Measurements from ENCODE around the gene HIVEP3.
A peak's percentile ranks its signal among the peaks of the same experiment; 100 is the strongest.

HIVEP3 gene

DNA sequence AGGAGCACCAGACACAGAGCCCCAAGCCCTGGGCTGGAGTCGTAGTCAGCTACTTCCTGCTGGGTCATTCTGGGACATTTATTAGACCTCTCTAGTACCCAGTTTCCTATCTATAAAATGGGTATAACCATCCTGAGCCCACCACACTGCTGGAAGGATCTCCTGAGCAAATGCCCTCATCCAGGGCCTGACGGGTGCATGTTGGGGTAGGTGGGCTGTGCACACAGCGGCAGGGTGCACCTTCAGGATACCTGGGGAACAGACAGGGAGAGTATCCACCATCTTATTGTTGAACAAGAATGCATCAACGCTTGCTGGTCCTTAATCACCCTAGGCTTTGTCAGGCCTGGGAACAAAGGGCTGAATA, 191.0 kb downstream of the HIVEP3 start:
- DNase-seq, result no peak

DNA sequence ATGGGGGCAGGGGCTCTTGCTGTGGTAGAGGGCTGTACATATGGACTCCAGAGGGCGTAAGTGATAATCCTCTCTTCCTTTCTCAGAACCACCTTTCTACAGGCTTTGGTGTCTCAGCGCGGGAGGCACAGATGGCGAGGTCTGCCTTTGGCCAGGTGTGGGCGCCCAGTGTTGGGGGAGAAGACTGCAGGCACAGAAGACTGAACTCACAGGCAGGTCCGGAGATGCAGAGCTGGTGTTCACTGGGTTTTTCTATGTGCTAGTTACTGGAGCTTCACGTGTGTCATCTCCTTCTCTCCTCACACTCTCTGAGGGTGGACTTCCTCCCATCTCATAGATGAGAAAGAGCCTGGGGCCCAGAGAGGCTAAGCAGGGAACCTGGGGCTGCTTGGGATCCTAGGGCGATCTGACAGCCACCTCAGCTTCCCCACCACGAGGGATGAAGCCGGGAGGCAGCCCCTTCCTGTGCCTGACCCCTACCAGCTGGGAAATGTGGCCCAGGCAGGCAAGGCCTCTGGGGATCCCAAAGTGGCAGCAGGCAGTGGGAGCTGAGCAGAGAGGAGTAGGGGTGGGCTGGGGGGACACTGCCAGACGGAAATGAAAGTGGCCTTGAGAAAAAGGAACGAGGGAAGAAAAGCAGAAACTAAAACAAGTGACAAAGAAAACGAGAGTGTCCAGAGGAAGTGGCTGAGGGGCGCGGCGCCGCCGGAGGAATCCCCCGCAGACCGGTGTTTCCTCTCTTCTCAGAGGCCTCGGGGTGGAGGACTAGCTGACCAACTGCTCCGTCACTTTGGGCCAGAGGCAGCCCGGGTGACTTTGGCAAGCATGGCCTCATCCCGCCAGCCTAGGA, 191.6 kb downstream of the HIVEP3 start:
- DNase-seq, result peak; percentile 93 to 94

DNA sequence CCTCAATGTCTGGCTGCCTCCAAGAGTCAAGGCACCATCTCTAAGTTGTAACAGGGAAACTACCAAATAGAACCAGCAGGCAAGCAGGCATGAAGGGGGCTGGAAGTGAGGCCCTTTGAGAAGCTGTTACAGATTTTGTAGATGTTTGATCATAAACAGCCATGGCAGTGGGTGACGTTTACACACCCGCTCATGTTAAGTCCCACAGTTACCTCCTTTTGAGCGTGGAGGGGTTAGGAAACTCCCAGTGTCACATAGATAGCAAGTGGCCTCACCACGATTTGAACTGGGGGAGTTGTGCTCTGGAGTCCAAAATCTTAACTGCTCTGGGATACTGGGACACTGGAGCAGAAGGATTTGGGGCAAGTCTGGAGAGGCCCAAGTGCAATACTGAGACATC, 192.4 kb downstream of the HIVEP3 start:
- no peak for DNase-seq

DNA sequence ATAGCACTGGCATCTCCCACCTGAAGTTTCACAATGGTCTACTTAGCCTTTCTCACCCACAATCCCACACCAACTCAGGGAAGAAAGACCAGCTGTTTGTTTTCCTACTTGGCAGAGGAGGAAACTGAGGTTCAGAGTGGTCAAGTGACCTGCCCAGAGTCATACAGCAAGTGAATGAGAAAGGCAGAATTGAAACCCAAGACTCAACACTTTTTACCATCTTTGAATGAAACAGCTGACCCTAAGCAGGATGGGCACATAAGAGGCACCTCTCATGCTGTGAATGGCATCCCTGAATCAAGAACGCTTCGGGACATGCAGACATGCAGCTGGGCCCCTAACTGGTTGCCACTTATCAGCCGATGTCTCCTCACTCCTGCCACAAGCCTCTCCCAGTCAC, 193.8 kb downstream of the HIVEP3 start:
- DNase-seq, result no peak

- no peak for DNase-seq
These were observed 194.5 kb downstream of the HIVEP3 start for GRCh38 chr1:41724248-41724647.

DNA sequence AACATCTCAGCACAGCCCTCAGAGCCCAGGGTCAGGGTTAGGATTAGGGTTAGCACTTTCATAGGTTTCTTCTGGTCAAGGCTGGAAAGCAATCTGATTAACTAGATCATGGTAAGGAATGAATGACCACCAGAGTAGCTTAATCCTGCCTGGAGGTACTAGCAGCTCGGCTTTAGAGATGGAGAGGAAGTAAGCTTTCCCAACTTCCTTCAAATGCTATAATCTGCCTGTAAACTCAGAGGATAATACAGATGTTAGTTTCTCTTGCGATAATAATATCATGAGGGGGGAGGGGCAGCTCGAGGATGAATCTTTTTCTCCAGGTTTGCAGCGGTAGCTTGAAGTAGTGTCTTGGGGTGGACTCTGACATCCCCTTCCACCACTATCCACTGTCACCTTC, 194.9 kb downstream of the HIVEP3 start:
- DNase-seq, result no peak

DNA sequence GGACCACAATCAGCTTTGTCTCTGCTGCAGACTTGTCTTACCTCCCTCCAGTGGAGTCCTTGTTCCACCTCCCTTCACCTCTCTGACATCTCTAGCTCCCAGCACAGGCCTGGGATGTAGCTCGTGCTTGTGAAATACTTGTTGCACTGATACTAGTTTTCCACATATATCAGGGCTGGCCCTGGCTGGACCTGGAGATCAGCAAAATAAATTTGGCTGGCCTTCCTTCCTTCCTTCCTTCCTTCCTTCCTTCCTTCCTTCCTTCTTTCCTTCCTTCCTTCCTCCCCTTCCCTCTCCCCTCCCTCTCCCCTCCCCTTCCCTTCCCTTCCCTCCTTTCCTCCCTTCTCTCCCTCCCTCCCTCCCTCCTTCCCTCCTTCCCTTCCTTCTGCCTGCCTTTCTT, 196.5 kb downstream of the HIVEP3 start:
- no peak for DNase-seq

DNA sequence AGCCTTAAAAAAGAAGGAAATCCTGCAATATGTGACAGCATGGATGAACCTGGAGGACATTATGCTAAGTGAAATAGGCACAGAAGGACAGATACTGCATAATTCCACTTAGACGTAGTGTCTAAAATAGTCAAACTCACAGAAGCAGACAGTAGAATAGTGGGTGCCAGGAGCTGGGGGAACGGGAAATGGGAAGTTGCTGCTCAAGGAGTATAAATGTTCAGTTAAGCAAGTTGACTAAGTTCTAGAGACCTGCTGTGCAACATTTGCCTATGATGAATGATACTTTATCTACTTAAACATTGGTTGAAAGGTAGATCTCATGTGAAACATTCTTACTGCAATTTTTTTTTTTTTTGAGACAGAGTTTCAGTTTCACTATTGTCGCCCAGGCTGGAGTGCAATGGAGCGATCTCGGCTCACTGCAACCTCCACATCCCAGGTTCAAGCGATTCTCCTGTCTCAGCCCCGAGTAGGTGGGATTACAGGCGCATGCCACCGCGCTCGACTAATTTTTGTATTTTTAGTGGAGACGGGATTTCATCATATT, 197.8 kb downstream of the HIVEP3 start:
- DNase-seq, result peak; percentile 18 to 33

DNA sequence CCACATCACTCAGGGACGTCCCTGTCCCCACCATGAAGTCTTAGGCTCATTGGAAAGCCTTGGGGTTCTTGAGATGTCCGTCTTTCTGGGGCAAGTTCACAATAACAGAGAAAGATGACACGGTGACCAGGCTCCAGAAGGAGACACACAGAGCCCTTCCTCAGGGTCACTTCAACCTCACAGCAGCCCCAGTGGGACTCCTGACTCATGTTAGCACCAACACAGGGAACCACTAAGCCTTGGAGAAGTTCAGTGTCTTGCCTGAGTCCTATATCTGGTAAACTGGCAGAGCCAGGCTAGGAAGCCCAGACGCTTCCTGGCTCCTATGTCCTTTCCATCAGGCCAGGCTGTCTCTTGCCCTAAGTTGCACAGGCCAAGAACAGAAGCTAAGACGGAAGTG, 199.1 kb downstream of the HIVEP3 start:
- no peak for DNase-seq

DNA sequence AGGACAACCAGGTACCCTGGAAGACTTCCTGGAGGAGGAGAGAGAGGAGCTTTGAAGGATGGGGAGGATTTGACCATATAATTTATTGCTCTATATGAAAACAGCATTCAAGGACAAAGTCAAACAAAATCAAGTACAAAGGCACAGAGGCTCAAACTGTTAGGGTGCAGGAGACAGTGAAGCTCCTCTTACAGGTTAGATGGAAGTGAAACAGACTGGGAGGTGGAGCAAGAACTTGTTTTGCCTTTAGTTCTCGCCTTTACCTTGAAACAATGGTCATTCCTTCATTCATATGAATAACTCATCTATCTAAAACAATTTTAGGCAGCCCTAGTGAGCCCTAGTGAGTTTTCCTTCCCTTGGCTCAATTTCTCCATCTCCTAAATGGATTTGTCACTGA, 199.6 kb downstream of the HIVEP3 start:
- DNase-seq, result no peak

DNA sequence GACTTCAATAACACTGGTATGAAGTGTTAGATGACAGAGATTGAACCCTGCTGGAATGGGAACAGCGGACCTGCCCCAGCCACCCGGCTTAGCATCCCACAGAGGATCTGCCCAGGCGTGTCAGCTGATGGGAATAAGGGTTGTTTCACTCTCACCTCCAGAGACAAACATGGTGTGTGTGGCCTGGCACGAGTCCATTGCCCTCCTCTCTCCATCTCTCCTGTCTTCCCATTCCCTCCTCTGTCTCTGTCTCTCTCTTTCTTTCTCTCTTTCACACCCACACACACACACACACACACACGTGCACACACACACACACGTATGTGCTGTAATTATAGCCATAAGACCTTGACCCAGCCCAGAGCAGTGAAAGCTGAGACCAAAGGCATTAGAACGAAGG, 200.2 kb downstream of the HIVEP3 start:
- DNase-seq, result no peak

GRCh38 chr1:41716188-41717130, 202.3 kb downstream of the HIVEP3 start:
- no peak for DNase-seq

DNA sequence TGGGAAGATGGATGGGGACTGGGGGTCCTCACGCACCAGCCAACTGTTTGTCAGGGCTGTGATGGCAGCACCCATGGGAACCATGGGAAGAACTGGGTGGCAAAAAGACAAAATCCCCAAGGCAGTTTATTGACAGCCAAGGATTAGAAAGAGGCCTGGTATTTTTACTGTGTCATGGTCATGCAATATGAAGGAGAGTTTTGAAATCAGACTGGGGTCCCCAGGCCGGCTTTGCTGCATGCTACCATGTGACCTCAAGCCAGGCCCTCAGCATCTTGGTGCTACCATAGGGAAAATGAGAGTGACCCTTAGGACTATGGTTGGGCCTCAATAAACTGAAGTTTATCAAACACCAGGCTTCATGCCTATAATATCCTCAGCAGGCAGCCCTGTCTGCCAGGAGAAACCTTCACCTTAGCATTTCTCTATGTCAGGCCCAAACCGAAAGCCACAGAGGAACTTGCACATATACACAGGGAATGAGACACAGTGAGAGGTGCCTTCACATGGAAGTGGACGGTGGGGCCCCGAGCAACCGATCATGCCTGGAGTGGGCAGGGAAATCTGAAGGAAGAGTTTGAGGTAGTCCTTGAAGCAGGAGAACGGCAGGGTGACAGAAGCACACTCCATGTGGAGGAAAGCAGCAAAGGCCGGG, 203.2 kb downstream of the HIVEP3 start:
- DNase-seq, result peak in 1 of 2 donors; percentile 39

- no peak for DNase-seq
These were observed 203.9 kb downstream of the HIVEP3 start for GRCh38 chr1:41714638-41715389.

DNA sequence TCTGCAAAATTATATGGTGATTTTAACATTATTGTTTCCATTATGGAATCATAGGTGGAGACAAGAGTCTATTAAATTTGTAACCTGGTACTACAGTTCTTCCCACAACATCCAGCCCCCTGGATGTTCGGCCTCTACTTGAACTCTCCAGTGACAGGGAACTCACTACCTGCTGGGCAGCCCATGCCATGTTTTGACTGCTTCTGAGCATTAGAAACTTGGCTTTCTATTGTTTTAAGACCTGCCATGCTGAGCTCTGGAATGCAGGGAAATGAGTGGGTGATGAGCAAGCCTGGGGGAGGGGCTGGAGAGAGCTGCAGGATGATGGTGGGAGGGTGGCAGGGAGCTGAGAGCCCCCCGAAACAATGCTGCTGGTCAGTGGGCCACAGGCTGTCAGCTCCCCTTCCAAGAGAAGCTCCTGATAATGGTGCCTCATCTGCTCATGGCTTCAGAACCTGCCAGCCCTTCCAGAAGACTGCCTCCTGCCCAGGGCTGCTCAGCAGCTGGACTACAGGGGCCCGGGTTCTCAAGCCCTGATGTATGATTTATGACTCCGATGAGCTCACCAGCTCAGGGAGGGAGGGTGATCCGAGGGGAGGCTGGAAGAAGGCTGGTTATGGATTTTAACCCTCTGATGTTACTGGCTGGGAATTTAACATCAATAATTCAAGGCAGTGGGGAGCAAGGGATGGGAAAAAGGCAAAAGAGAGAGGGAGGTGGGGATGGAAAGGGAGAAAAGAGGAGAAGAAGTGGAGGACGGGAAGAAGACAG, 205.0 kb downstream of the HIVEP3 start:
- DNase-seq, result no peak

GRCh38 chr1:41713141-41713540, 205.6 kb downstream of the HIVEP3 start:
- no peak for DNase-seq

DNA sequence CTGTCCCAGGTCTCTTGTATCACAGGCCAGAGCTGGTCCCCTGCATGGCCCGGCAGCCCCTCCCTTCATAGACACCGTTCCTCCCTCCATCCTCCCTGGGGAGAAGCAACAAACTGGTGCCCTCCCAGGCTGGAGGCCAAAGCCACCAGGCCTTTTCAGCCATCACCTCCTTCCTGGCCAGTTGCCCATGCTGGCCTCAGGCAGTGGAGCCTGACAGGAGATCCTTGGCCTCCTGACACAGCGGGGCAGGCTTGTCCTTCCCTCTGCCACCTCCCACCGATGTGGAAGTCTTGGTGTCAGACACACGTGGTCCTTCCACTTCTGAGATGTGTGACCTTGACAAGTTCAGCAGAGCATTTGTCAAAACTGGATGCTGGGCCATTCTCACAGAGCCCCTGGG, 206.0 kb downstream of the HIVEP3 start:
- peak; percentile 10 to 60 for DNase-seq

DNA sequence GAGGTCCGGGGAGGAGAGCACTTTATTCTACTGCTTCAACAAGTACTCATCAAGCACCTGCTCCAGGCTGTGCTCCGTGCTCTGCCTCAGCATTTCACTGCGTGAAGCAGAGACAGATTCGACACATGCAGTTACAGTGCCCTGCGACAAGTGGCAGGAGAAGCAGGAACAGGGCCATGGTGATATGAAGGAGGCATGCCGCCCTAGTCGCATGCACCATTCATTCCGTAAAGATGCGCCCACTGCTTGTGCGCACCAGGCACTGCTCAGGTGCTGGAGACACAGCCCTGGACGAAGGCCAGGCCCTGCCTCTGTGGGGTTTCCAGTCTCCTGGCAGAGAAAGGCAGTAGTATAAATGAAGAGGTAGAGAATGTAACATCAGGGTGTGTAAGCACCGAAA, 206.6 kb downstream of the HIVEP3 start:
- no peak for DNase-seq

- DNase-seq, result no peak
These were observed 207.1 kb downstream of the HIVEP3 start for GRCh38 chr1:41711581-41711980.

DNA sequence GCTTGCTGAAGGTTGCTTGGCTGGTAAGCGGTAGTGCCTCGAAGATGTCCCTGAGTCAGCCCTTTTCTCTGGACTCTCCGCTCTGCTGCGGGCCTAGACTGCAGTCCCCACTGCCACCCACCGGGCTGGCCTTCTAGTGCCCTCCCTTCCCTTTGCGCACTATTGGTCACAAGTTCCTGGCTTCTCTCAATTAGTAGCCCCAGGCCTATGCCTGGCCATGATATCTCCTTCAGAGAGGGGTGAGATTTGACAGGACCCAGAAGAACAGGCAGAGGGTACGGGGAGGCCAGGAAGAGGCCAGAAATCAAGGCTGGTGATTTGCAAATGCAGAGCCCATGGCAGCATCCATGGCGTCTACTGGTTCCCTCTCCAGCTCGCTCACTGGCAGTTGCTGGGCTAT, 207.7 kb downstream of the HIVEP3 start:
- no peak for DNase-seq

- no peak for DNase-seq
These were observed 208.8 kb downstream of the HIVEP3 start for GRCh38 chr1:41709873-41710272.
